RPMI7951 (cell line): Measurements from ENCODE around the gene NTM. TPM values are rescaled to one million over a fixed set of nuclear protein-coding genes. Genes with fewer than 3 reads are reported as not detected.
A peak's percentile ranks its signal among the peaks of the same experiment; 100 is the strongest.

ENCODE experiments used
- DNase-seq: peaks from one replicate; pipeline ENCODE4 v3.0.0-alpha.2; 2012; ENCODE audit warnings: low read depth
- total RNA-seq: library from RNA; depleted of rRNA; stranded (reverse); fragments of >200 nt; shearing (Covaris generic); gene quantifications from 2 replicates; pipeline ENCODE4 v1.2.3, GENCODE V29; 2014

NTM gene
- total RNA-seq, 1 experiment from 2014 or later, result 47.8 TPM

DNA sequence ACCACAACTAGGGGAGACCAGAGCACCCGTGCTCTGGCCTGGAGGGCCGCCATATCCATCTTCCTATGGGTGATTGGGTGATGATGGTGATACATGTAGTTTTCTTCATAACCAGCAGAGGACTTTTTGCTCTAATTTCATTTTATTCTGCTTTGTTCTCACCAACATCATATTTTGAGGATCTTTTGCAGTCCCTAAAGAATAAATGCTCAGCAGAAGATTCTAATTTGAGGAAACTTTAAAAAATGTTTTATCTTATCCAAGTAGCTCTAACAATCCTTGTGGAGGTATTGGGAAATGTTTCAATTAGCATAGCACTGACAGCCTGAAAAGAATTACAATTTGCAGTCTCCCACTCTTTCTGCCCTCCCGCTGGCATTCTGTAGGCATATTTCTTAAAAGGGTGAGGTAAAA lies 544.0 kb downstream of the NTM start:
- peak; percentile 59 for DNase-seq

DNA sequence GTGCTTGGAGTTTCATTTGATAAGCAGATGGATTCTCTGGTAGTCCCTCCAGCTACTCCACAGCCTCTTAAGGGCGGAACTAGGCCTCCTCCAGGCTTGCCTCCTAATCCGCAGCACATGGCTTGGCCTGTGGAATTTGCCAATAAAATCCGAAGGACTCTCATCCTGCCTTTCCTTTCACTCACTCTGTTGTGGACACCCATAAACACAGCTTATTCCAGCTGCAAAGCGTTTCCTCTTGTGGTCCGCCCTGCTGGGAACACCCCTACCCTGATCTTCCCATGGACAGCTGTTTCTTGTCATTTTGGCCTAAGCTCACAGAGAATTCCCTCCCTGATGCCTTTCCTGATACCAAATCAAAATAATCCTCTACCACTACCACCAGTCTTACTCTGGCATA lies 546.2 kb downstream of the NTM start:
- no peak for DNase-seq

- no peak for DNase-seq
These were observed 547.4 kb downstream of the NTM start for GRCh38 chr11:131917634-131918384.

DNA sequence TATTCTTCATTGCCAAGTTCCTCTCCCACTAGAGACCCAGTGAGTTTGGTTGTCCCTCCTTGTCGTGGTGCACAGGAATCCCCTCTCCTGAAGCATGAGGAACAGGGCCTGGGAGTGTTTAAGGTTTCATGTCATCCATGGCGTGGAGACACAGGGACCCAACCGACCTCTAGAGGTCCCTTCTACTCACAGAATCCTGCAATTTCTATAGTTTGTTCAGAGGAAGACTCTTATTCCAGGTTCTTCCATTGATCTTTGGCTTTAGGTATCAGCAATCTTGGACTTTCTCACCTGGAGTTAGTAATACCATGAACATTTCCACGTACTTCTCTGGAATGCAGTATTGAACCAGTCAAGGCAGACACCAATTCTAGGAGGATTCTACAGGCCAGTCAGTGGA lies 548.2 kb downstream of the NTM start:
- DNase-seq, result no peak

DNA sequence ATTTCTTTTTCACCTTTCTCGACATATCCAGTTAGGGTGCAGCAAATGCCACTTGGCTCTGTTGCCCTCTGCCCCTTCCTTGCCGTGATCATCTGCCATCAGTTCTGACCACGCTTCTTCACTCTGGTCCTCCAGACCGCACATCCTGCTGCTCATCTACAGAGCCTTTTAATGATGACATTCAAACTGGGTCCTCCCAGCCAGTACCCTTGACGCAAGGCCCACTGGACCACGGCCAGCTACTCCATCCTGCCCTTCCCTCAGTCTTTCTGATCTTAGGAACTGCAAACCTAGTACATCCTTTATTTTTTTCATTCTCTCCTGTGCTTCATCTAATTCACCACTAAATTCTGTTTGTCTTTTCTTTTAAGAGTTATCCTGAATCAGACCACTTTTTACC lies 551.8 kb downstream of the NTM start:
- no peak for DNase-seq

DNA sequence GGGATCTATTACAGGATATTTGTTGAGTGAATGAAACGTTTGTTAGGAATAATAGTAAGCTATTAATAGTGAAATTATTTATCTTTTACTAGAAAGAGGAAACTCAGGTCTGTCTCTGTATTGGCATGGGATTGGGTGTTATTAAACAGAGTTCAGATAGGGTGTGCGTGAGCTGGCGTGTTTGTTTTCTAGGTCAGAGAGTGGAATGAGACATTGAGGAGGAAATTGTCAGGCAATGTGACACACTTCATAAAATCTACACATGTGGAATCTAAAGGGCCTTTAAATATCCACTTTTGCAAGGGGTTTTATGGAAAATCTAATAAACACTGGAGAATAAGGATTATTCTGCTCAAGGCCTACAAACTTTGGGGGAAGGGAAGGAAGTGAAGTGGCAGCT lies 552.9 kb downstream of the NTM start:
- no peak for DNase-seq

GRCh38 chr11:131924001-131924400 lies 553.6 kb downstream of the NTM start:
- peak; percentile 71 for DNase-seq

GRCh38 chr11:131924457-131925201 lies 554.2 kb downstream of the NTM start:
- peak; percentile 78 for DNase-seq

GRCh38 chr11:131925829-131926228 lies 555.4 kb downstream of the NTM start:
- DNase-seq, result no peak

DNA sequence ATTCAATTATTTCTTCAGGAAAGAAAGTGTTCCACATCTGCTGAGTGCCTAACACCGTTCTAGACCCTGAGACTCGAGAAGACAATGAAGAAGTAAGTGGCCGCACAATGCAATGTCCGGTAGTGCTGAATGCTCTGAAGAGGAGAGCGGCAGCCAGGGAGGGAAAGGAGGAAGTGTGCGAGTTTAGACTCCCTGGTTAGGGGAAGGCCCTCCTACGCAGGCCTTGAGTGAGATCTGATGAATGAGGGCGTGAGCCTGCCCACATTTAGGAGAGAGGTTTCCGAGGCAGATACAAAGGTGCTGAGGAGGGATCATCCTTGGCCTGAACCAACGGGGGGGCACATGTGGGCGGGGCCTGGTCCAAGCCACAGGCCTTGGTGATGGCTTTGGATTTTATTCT lies 558.6 kb downstream of the NTM start:
- no peak for DNase-seq

DNA sequence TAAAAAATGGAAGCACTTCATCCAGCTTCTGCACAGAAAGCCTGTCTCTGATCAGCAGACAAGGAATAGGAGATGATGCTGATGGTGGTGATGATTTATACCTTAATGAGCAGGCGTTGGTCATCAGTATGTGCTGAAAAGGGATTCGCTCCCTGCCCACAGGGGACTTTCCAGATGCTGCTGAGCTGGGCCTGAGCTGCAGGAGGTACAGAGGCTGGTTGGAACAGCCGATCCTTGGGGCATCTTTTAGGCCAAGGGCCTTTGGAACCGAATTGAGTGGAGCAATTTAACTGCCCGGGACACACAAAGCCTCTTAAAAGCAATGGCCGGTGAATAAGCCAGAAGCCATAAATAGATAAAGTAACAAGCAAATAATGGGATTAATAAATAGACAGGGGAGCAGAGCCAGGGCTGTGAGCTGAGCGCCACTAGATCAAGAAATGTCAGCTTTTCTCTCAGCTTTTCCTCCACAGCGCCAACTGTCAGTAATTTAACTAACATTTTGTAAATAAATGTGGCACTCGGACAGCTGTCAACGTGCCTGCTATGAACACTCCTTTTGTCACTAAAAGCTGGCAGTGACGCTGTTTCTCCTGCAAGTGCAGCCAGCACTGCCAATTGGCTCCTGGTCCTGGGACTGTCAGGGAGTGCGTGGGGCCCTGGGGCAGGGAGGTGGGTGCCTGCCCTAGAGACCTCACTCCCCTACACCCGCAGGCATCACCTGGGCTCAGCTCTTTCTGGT lies 562.3 kb downstream of the NTM start:
- DNase-seq, result no peak

- no peak for DNase-seq
These were observed 563.6 kb downstream of the NTM start for GRCh38 chr11:131934006-131934405.

- no peak for DNase-seq
These were observed 567.9 kb downstream of the NTM start for GRCh38 chr11:131938351-131938751.

DNA sequence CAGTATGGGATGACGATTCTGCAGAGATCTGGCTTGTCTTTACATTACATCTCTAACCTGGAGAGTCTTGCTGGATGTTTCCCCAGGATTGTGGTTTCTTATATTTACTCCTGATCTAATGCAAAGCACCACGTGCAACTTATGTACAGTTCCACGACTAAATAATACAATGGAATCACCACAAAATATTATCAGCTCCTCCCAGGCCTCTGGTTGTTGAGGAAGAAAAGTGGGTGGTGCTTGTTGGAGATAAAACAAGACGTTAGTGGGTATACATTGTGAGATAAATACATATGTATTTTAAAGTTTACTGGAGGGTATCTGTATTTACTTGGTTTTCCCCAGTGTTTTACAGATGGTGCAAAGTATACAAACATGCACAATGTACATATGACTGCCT lies 569.7 kb downstream of the NTM start:
- DNase-seq, result no peak

GRCh38 chr11:131942878-131943277 lies 572.5 kb downstream of the NTM start:
- DNase-seq, result no peak

GRCh38 chr11:131943295-131943694 lies 572.9 kb downstream of the NTM start:
- DNase-seq, result no peak

GRCh38 chr11:131944736-131945135 lies 574.3 kb downstream of the NTM start:
- no peak for DNase-seq

DNA sequence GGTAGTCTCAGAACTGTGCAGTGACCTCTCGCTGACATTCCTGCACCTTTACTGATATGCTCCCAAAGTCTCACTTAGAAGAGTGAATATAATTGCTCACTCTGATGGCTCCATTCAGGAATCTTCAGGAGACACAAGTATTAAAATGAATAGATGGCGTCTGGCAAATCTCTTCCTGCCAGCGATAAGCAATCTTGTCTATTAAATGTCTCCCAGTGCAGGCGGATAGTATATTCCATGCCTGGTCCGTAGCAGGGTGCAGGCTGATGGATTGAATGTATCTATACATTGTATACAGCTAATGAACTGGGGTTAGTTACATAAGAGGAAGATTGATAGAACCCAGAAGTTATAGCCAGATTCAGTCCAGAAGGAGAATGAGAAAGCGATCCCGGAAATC lies 575.3 kb downstream of the NTM start:
- DNase-seq, result no peak

- no peak for DNase-seq
These were observed 577.1 kb downstream of the NTM start for GRCh38 chr11:131947511-131947910.

DNA sequence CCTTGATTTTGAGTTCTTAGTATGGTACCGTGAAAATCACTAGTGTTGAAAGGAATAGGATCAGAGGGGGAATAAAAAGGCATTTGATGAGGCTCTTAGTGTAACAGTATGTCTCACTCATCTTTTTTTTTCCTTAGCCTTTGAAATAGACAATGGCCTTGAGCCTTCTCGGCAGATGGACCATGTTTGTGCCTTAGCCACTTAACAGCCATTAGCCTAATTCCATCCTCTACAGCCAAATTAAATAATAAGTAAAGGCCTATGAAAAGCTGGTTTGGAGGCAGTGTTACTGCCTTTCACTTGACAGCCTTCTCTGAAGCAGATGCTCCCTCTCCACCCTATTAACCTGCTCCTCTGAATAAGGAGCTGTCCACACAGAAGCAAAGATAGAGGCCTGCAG lies 580.7 kb downstream of the NTM start:
- no peak for DNase-seq

GRCh38 chr11:131954146-131954545 lies 583.7 kb downstream of the NTM start:
- no peak for DNase-seq

DNA sequence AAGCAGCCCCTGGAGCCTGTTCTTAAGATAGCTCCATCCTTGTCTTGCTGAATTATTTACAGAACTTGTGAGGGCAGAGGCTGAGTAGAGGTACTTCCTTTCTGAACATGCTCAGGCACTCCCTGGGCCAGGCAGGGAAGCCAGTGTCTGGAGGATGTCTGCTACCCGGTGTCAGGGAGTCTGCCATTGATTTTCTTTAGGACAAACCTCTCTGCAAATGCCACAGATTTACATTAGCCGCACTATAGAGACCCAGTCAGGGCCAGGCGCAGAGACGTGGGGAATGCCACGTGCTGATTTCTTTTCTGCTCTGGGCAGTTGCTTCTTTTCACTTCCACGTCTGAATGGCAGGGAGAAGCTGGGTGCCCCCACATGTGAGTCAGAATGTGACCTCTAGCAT lies 585.5 kb downstream of the NTM start:
- no peak for DNase-seq

DNA sequence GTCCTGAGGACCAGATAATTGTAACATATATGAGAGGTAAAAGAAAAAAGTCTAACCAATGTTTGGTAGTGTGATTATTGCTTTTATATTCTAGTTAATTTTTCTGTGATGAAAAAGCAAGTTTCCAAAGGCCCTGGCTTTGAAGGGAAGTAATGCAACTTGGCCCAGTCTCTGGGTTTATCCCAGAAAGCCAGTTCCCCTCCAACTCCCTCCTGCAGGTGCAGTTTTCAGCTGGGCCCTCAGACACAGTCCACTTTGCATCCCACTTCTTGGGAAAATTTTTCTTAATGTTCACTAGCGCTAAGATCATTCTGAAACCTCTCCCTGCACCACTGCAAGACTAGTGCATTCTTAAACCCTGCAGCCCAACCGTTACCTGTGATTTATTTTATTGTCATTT lies 586.8 kb downstream of the NTM start:
- DNase-seq, result no peak
